ENCODE measurements around the gene COQ8A.

DNA sequence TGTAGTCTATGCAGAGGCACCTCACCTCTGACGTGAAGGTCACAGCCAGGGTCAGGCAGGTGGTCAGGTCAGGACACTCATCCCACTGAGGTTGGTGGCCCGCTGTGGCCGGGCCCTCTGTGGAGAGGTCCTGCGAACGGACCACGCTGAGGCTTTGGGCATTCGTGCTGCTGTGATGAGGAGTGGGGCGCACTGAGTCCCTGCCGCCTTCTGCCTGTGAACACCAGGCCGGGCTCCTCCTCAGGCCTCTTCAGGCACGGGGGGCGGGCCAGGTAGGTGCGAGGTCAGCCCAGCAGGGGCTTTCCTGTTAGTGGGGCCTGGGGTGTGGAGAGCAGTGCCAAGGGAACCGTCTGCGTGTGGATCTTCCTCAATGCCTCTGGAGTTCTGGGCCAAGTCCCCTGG, 39.0 kb downstream of the COQ8A start:
- TF ChIP-seq, protein P1, sequence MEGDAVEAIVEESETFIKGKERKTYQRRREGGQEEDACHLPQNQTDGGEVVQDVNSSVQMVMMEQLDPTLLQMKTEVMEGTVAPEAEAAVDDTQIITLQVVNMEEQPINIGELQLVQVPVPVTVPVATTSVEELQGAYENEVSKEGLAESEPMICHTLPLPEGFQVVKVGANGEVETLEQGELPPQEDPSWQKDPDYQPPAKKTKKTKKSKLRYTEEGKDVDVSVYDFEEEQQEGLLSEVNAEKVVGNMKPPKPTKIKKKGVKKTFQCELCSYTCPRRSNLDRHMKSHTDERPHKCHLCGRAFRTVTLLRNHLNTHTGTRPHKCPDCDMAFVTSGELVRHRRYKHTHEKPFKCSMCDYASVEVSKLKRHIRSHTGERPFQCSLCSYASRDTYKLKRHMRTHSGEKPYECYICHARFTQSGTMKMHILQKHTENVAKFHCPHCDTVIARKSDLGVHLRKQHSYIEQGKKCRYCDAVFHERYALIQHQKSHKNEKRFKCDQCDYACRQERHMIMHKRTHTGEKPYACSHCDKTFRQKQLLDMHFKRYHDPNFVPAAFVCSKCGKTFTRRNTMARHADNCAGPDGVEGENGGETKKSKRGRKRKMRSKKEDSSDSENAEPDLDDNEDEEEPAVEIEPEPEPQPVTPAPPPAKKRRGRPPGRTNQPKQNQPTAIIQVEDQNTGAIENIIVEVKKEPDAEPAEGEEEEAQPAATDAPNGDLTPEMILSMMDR (IDR thresholded peaks at IDR 0.05; ENCODE audit: low read length) = no peak
- TF ChIP-seq EZH2 (IDR thresholded peaks at IDR 0.05; ENCODE audit: borderline replicate concordance, low read length) = no peak

All from OCI-LY1 (cell line).